OCI-LY1 (cell line): ENCODE data around the gene STRBP.
A peak's percentile ranks its signal among the peaks of the same experiment; 100 is the strongest.

Experiments
- H2AFZ ChIP-seq: fragments of 200-600 bp; sonication (generic), shearing (Covaris generic); 2 replicates; pipeline ENCODE4 v1.6.0; 2014; ENCODE audit warnings: antibody characterized with exemption, mild to moderate bottlenecking, low read length
- H3F3A ChIP-seq: fragments of 200-600 bp; sonication (generic), shearing (Covaris generic); 2 replicates; pipeline ENCODE4 v1.6.0; 2014; ENCODE audit warnings: mild to moderate bottlenecking, antibody characterized with exemption, low read length, moderate library complexity; ENCODE audit not compliant: insufficient read depth
- H3K27ac ChIP-seq: fragments of 200-600 bp; sonication (generic); 2 replicates; pipeline ENCODE4 v1.5.1; 2014; ENCODE audit warnings: low read length, mixed run types, mild to moderate bottlenecking, low read depth; ENCODE audit not compliant: poor library complexity, severe bottlenecking
- H3K27me3 ChIP-seq: fragments of 200-600 bp; sonication (generic); 2 replicates; pipeline ENCODE4 v1.6.0; 2014; ENCODE audit warnings: antibody characterized with exemption, mild to moderate bottlenecking, low read length, moderate library complexity; ENCODE audit not compliant: insufficient read depth
- H3K36me3 ChIP-seq: fragments of 200-600 bp; sonication (generic); 2 replicates; pipeline ENCODE4 v1.6.1; 2014; ENCODE audit warnings: mild to moderate bottlenecking, antibody characterized with exemption, low read length, moderate library complexity, mixed read lengths; ENCODE audit not compliant: insufficient read depth
- H3K4me1 ChIP-seq: fragments of 200-600 bp; sonication (generic); 2 replicates; pipeline ENCODE4 v1.5.1; 2014; ENCODE audit warnings: mild to moderate bottlenecking, low read length, moderate library complexity; ENCODE audit not compliant: insufficient read depth, severe bottlenecking
- H3K4me2 ChIP-seq: fragments of 200-600 bp; sonication (generic), shearing (Covaris generic); 2 replicates; pipeline ENCODE4 v1.6.1; 2014; ENCODE audit warnings: low read length
- H3K4me3 ChIP-seq: fragments of 200-600 bp; sonication (generic); 2 replicates; pipeline ENCODE4 v1.5.1; 2014; ENCODE audit warnings: low read length, low read depth, mild to moderate bottlenecking, mixed read lengths; ENCODE audit not compliant: poor library complexity, severe bottlenecking
- H3K79me2 ChIP-seq: fragments of 200-600 bp; shearing (Covaris generic); 2 replicates; pipeline ENCODE4 v1.6.1; 2016; ENCODE audit warnings: mixed run types, low read length, mixed read lengths; ENCODE audit not compliant: insufficient read depth
- H3K9ac ChIP-seq: fragments of 200-600 bp; sonication (generic), shearing (Covaris generic); 2 replicates; pipeline ENCODE4 v1.6.1; 2014; ENCODE audit warnings: mild to moderate bottlenecking, low read length, mixed read lengths
- H3K9me2 ChIP-seq: fragments of 200-600 bp; sonication (generic), shearing (Covaris generic); 2 replicates; pipeline ENCODE4 v1.6.1; 2014; ENCODE audit warnings: low read depth, mild to moderate bottlenecking, low read length, mixed read lengths
- H3K9me3 ChIP-seq: fragments of 200-600 bp; shearing (Covaris generic); 2 replicates; pipeline ENCODE4 v1.6.1; 2014; ENCODE audit warnings: low read length, mixed read lengths
- H4K20me1 ChIP-seq: fragments of 200-600 bp; sonication (generic), shearing (Covaris generic); 2 replicates; pipeline ENCODE4 v1.6.0; 2016; ENCODE audit warnings: mild to moderate bottlenecking, low read length; ENCODE audit not compliant: insufficient read depth
- CTCF ChIP-seq: fragments of 200-600 bp; sonication (generic), shearing (Covaris generic); IDR thresholded peaks from 2 replicates; pipeline ENCODE4 v1.5.1; 2017; ENCODE audit warnings: mild to moderate bottlenecking, antibody characterized with exemption, low read length, moderate library complexity, mixed read lengths
- EZH2 ChIP-seq: fragments of 200-600 bp; sonication (generic), shearing (Covaris generic); IDR thresholded peaks from 2 replicates; pipeline ENCODE4 v1.8.0; 2017; ENCODE audit warnings: borderline replicate concordance, mixed run types, mild to moderate bottlenecking, antibody characterized with exemption, low read length, moderate library complexity, mixed read lengths

Gene STRBP

DNA sequence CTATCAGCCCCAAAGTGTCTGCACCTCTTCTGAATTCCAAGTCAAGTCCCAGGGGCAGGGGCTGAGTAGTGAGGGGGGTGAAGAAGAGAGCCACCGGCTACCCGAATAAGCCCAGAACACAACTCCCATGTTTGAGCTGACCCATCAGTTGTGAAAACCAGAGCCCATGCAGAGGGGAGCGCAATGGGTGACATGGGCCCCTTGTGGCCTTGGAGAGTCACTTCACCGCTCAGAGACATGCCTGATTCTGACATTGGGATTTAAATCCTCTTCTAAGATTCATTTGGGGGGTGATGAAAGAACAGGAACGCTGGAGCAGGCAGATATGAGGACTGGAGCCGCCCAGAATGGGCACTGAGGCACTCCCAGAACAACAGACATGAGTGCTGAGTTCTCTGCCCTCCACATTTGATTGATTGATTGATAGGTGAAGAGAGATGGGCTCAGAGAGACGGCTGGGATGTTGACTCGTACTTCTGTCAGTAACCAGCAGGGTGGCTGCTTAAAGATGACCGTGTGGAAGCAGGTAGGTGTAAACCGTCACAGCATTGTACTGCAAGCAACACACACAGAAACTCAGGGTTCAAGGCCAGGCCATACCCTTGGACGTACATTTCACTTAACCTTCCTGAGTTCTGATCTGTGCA, 160.6 kb downstream of the STRBP start:
- no peak overlapping the region for H2AFZ ChIP-seq
- H3K9me3 ChIP-seq = no peaks in the 10 kb centered on the region
- peak overlapping the region; percentile 22 for H3K27ac ChIP-seq
- no peaks in the 10 kb centered on the region for H3K79me2 ChIP-seq
- H3F3A ChIP-seq = no peaks in the 10 kb centered on the region
- TF ChIP-seq EZH2 (no peak), CTCF (no peak)
- peaks cover 30% of the 10 kb centered on the region for H3K4me1 ChIP-seq
- H3K9me2 ChIP-seq = no peaks in the 10 kb centered on the region
- no peak overlapping the region for H3K4me2 ChIP-seq
- no peaks in the 10 kb centered on the region for H4K20me1 ChIP-seq
- no peak overlapping the region for H3K9ac ChIP-seq
- no peaks in the 10 kb centered on the region for H3K27me3 ChIP-seq
- peaks cover 80% of the 10 kb centered on the region for H3K36me3 ChIP-seq
- no peak overlapping the region for H3K4me3 ChIP-seq

DNA sequence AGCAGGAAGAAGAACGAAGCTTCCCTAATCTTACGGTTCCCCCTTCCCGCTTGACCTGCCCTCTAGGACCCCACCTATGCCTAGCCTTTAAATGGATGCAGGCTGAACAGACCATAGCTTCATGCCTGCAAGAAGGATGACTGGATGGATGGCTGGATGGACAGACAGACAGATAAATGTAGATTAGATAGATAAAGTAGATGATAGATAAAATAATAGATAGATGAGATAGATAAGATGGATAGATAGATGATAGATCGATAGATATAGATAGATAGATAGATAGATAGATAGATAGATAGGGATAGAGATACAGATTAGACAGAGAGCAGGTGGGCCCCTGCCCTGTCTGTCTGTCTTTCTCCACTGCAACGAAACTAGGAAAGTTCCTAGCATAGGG, 162.9 kb downstream of the STRBP start:
- Histone ChIP-seq H3K9me3 (no peaks in the 10 kb centered on the region), H3K27ac (peak overlapping the region; percentile 43), H3K79me2 (no peaks in the 10 kb centered on the region), H3K9ac (no peak overlapping the region), H2AFZ (no peak overlapping the region), H3K9me2 (no peaks in the 10 kb centered on the region), H3K27me3 (no peaks in the 10 kb centered on the region), H3K36me3 (peaks cover 81% of the 10 kb centered on the region), H3K4me1 (peaks cover 15% of the 10 kb centered on the region), H4K20me1 (no peaks in the 10 kb centered on the region), H3K4me2 (no peak overlapping the region), H3F3A (0 out of 2 replicates have a peak, but pooled peaks cover 3% of the 10 kb centered on the region), H3K4me3 (no peak overlapping the region)
- TF ChIP-seq CTCF = no peak
- TF ChIP-seq EZH2 = no peak

GRCh38 chr9:123104807-123105206, 163.6 kb downstream of the STRBP start:
- Histone ChIP-seq H3K9ac (no peak overlapping the region; the same call in 1 of the 2 replicates), H2AFZ (no peak overlapping the region), H3K27me3 (no peaks in the 10 kb centered on the region), H3K36me3 (peaks cover 75% of the 10 kb centered on the region), H3K9me3 (no peaks in the 10 kb centered on the region), H3K4me2 (no peak overlapping the region), H3K4me1 (peaks cover 15% of the 10 kb centered on the region), H4K20me1 (no peaks in the 10 kb centered on the region), H3K79me2 (no peaks in the 10 kb centered on the region), H3K27ac (peak overlapping the region; percentile 43), H3K9me2 (no peaks in the 10 kb centered on the region), H3K4me3 (no peak overlapping the region), H3F3A (0 out of 2 replicates have a peak, but pooled peaks cover 3% of the 10 kb centered on the region)
- TF ChIP-seq CTCF (no peak), EZH2 (no peak)
